ENCODE data around the gene KLK1. TPM values are rescaled to one million over a fixed set of nuclear protein-coding genes. Genes with fewer than 3 reads are reported as not detected.

Gene KLK1
- total RNA-seq, 4 donors from 2014 or later = 0.68 TPM; not detected in 3

DNA sequence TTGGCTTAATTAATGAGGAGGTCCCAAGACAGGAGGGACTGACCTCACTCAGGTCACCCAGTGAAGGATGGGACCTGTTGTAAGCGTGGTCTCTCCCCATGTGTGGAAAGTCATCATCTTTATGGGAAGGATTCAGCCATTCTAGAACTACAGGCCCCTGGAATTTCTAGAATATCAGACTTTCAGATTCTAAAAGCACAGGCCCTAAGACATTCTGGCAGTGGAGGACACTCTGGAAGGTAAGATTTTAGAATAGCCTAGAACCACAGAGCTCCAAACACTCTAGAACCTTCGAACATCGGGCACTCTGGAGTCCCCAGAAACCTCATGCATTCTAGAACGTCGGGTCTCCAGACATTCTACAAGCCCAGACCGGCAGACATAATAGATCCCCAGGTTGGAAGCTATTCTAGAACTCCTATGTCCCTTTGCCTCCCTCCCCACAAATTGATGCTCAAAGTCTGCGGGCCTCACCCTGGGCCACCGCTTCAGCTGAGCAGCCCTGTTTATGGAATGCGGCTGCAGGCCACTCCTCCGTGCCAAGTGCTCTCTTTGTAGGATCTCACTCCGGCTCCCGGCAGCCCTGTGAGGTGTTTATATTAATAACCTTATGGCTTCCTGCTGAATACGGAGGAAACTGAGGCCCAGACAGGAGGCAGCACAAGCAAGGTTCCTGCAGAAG lies 11.7 kb upstream of the KLK1 start:
- TF ChIP-seq, protein P1, sequence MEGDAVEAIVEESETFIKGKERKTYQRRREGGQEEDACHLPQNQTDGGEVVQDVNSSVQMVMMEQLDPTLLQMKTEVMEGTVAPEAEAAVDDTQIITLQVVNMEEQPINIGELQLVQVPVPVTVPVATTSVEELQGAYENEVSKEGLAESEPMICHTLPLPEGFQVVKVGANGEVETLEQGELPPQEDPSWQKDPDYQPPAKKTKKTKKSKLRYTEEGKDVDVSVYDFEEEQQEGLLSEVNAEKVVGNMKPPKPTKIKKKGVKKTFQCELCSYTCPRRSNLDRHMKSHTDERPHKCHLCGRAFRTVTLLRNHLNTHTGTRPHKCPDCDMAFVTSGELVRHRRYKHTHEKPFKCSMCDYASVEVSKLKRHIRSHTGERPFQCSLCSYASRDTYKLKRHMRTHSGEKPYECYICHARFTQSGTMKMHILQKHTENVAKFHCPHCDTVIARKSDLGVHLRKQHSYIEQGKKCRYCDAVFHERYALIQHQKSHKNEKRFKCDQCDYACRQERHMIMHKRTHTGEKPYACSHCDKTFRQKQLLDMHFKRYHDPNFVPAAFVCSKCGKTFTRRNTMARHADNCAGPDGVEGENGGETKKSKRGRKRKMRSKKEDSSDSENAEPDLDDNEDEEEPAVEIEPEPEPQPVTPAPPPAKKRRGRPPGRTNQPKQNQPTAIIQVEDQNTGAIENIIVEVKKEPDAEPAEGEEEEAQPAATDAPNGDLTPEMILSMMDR (IDR thresholded peaks at IDR 0.05; ENCODE audit: low read depth) = no peak

DNA sequence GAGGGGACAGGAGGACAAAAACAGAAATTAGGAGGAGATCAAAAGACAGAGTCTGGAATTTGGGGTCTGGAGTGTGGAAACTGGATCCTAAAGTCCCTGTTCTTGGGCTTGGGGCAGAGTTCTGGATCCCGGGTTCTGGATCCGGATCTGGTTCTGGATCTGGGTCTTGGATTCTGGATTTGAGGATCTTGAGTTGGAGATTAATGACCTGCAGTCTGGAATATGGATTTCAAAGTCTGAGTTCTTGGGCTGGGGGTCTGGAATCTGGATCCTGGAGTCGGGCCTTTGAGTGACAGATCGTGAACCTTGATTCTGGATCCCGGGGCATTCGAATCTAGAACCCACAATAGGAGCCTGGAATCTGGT lies 10.2 kb upstream of the KLK1 start:
- TF ChIP-seq, protein P1 (IDR thresholded peaks at IDR 0.05; ENCODE audit: low read depth) = no peak

DNA sequence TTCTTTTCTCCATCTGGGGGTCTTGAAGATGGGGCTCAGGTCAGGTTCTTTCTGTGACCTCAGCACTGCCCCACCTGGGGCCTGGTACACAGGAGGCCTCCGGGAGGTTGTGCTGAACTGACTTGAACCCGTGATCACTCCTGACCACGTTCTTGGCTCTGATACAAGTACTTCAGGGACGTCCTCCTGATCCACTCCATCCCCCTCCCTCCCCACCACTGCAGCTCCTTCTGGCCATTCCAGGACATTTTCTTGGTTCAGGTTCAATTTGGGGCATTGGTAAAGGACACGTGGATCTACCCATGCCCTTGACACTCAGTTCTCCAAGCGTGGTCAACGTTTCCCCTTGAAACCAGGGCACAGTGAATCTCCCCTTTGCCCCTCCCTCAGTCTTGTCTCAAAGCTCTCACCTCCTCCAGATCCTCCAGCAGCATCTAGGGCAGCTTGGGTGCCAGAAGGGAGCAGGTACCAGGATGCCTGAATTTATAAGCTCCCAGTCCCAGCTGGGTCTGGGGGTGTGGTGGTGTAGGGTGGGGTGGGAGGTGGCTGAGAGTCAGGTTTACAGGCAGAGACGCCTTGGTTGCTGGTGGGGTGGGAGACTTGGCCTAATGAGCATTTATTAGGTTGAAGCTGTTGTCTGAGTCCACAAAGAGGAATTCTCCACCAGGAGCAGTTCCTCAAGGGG lies 9.7 kb upstream of the KLK1 start, which contains the start of gene KLK15:
KLK15 (minus strand) TSS at position 458 of the 685 bp plus-strand sequence. CDS start 2,082 bp downstream, outside the sequence.
- TF ChIP-seq, protein P1 (IDR thresholded peaks at IDR 0.05; ENCODE audit: low read depth) = no peak

DNA sequence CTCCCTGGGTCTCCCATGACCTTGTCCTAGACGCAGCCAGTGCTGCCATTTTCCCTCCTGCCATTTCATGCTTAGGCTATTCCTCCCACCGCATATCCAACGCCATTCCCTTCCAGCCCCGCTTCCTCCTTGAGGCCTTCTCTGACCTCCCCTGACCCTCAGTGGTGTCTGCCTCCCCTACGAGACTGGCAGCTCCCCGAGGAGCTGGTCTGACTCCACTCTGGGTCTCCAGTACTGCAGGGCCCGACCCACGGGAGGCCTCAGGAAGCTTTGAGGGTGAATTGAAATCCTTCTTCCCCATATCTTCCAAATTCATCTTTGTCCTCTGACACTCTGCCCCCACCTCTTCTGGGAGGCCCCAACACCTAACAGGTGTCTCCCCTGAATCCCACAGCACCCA lies 9.1 kb upstream of the KLK1 start:
- TF ChIP-seq, protein P1 (IDR thresholded peaks at IDR 0.05; ENCODE audit: low read depth) = no peak

DNA sequence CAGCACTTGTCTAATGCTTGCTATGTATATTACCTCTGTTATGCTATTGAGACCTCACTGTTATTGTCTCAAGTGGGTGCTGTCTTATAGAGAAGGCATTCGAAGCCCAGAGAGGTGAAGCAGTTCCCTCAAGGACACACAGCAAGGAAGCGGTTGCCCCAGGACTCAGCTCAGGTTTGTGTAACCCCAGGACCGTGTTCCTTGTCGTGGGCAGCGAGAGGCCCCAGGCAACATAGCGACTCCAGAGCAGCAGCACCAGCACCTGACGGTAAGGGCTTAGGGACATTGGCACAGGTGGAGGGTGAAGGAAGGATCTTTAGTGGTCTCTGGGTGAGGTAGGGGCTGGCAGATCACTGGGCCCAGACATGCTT lies 7.4 kb upstream of the KLK1 start:
- TF ChIP-seq, protein P1 (IDR thresholded peaks at IDR 0.05; ENCODE audit: low read depth) = no peak

GRCh38 chr19:50830266-50831025 lies 6.9 kb upstream of the KLK1 start:
- TF ChIP-seq, protein P1 (IDR thresholded peaks at IDR 0.05; ENCODE audit: low read depth) = no peak

- TF ChIP-seq, protein P1 (IDR thresholded peaks at IDR 0.05; ENCODE audit: low read depth) = no peak
These were observed 6.2 kb upstream of the KLK1 start for GRCh38 chr19:50829801-50830200.

All from subcutaneous adipose tissue (tissue), 4 donors.